Hematopoietic multipotent progenitor cell treated with erythropoietin and hydrocortisone succinate and interleukin-3 and kit ligand, for 6 days (in vitro differentiated cells): Measurements from ENCODE around the gene RBMS1.
A peak's percentile ranks its signal among the peaks of the same experiment; 100 is the strongest.

Experiments used
- DNase-seq: peaks from one replicate; pipeline ENCODE4 v3.0.0-alpha.2; 2015

The RBMS1 gene

DNA sequence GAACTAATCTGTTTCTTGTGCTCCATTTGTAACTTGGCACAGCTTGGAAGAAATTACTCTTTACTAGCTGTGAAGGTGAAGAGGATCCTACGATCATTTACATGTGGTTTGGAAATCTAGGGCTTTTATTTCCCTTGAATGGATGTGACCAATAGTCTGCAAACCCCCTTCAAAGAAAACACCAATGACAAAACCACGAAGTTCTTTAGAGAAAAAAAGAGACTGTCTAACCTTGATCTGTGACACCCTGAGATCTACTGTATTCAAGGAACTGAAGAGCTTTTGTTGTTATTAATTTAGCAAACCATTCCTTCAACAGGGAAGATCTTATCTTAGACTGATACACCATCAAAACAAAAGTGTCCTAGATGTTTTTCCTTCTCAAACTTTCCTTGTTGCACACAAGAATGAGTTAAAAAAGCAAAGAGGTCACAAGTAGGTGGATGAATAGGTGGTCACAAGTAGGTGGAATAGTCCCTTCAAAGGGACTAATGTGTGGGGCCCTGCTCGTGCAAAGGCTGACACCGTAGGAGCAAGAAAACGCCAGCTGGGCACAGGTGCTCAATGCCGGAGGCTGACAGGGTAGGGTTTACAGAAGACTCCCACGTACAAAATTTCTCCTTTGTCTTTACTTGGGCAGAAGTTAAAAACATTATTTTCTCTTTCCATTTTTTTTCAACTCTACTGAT, 197.9 kb downstream of the RBMS1 start:
- no peak for DNase-seq

DNA sequence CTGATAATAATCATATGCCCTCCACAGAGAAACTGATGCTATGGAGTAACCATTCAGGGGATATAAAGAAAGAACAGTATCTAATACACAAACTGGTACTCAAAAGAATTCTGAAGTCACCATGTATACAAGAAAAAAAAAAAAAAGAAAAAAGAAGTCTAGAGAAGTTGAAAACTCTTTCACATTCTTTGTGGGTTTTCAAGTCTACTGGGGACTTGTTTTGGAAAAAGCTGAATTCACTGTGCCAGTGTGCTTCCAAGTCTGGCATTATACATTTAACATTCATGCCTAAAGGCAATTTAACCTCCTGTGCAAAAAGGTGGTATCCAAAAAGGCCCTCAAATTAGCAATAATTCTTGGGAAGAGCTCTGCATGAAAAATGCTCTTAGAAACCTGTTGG, 198.7 kb downstream of the RBMS1 start:
- DNase-seq: no peak

GRCh38 chr2:160294339-160294803, 199.2 kb downstream of the RBMS1 start:
- DNase-seq: no peak

DNA sequence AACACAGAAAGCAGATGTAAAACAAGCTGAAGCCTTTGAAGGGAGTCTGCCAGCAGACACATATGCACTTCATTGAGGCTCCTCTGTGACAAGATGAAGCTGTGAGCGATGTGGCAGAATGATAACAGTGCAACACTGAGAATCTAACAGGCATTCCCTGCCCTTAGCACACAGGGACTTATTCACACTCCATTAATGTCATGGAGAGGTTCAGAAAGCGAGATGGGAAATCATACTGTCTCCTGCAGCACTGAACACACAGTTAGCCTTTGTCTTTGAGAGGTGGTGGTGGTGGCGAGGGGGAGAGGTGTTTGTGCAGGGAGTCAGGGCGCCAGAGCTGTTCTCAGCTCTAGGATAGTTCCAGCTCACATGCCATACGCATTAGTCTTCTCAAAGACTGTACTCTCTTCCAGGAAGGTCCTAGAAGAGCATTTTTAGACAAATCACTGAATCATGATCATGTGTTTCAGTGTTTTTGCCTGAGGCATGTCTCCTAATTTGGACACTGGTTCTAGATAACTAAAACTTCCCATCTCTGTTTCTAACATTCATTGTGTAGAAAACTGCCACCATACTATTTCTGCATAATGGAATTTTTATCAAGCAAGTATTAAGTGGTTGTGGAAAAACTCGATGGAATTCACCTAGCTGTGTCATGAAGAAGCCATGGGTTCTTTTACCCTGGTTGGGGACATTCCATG, 200.1 kb downstream of the RBMS1 start:
- no peak for DNase-seq

DNA sequence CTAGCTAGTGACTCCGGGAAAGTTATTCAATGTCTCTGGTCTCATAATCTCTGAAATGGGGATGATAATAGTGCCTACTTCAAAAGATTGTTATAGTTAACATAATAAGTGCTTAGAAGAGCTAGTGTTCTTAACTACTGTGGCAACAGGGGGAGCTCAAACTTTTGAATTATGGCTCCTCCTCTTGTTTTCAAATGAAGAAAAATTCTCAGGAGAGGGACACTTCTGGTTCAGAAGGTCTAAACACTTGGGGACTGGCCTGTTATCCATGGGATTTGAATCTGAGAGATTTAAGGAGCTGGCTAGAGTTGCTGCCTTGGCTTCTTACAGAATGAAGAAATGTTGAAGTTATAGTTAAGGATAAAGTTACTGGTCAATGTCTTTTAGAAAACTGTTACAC, 201.4 kb downstream of the RBMS1 start:
- DNase-seq: no peak

- no peak for DNase-seq
These were observed 202.2 kb downstream of the RBMS1 start for GRCh38 chr2:160291382-160291781.

- DNase-seq: no peak
These were observed 203.0 kb downstream of the RBMS1 start for GRCh38 chr2:160290598-160290997.

DNA sequence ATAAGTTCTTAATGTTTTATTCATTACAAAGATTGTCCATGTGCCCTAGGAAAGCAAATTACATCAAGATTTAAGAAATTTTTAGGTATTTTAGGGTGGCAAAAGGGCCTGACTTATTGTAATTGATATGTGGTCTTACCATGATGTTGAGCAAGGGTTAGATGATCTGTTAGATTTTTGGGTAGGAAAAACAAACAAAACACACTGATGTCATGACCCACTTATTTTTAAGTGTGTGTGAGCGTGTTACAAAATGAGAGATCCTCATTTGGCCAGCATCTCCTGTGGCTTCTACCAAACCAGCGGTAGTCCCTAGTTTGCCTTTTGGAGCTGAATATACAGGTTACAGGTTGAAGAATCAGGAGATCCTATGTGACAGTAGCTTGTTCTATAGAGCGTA, 203.8 kb downstream of the RBMS1 start:
- DNase-seq: no peak

GRCh38 chr2:160289126-160289525, 204.5 kb downstream of the RBMS1 start:
- DNase-seq: no peak

DNA sequence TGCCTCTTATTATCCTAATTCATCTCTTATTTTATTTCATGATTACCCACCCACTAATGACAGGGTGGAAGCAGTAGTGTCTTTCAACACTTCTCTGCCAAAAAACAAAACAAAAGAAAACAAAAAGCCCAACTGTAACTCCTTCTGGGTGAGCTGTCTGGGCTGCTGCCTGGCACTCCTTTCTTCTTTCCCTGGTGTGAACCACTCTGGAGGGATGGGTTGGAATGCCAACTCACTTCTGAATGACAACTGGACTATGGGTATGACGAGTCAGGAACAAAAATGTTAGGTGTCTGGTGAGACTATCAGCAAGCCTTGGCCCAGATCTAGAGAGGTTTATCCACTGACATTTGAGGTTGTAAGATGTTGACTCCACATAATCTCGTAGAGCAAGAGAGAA, 205.3 kb downstream of the RBMS1 start:
- DNase-seq: no peak

GRCh38 chr2:160287476-160287875, 206.1 kb downstream of the RBMS1 start:
- DNase-seq: no peak

- no peak for DNase-seq
These were observed 207.1 kb downstream of the RBMS1 start for GRCh38 chr2:160286551-160286950.

GRCh38 chr2:160283675-160284074, 209.9 kb downstream of the RBMS1 start:
- DNase-seq: no peak

DNA sequence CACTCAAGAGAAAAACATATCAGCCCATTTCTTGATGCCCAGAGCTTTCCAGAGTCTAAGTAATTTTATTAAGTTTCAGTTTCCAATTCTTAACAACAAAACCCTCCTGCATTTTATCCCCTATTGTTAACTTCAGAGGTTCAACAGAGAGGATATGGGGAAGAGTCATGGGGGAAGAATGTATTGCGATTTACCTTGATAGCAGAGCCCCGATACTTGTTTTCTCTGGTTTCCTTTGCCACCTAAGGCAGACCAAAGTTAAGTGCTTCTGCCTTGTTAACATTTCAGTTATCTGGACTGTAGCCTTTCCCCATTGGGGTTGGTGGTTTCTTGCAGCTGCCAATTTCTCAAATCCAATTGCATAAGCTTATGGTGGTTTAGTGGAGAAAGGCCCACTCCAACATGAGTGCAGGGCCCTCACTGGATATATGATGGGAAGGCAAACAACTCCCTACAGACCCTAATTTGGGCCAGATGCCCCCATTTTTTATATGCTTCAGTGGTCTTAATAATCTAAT, 211.5 kb downstream of the RBMS1 start:
- DNase-seq: peak; percentile 68

DNA sequence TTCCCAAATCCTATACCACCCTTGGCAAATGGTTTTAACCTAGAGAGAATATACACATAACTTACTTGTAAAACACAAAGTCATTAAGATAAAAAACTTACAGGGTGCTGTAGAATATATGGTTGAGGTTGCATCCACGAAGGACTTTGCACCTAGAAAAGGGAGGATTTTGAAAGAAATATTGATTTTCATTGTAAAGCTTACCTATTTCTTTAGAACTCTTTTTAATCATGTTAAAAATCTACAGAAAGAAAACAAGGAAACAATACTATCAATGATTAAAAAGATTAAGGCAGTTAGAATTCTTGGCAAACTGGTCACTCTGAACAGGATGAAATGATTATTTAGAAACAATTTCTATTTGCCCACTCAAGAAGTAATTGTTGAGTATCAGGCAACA, 212.4 kb downstream of the RBMS1 start:
- no peak for DNase-seq

GRCh38 chr2:160279813-160280465, 213.7 kb downstream of the RBMS1 start:
- no peak for DNase-seq

GRCh38 chr2:160278879-160279177, 214.8 kb downstream of the RBMS1 start:
- no peak for DNase-seq

DNA sequence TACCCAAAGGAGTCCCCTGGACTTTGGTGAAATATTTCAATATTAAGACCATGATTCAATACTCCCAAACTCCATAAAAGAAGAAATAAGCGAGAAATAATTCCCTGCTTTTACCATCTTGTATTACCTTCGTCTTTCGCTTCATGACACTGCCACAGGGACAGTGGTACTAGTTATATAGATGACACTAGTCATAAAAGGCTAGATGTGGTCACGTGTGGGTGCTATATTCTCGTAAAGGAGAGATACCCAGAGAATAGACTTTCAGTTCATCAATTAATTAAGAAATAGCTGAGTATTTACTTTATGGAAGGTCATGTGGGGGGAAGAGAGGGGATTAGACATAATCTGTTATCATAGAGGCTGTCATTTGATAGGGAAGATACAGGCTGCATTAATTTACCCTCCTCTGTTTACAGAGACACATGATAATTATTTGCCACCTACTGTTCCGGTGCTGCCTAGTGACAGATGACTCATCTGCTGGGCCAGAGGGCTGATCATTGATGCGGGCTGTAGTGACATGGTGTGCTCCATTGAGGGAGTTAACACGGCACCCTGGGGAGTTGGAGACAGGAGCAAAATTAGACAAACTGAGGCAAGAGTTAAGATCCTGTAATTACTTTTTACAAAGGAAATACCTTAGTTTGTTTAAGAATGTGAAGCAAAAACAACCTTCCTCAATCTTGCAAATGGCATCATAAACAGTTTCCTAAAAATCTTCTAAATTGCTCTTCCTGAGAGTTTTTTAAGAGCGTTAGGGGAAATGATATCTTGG, 215.3 kb downstream of the RBMS1 start:
- no peak for DNase-seq

GRCh38 chr2:160277151-160277550, 216.5 kb downstream of the RBMS1 start:
- no peak for DNase-seq

GRCh38 chr2:160275656-160276055, 218.0 kb downstream of the RBMS1 start:
- no peak for DNase-seq

DNA sequence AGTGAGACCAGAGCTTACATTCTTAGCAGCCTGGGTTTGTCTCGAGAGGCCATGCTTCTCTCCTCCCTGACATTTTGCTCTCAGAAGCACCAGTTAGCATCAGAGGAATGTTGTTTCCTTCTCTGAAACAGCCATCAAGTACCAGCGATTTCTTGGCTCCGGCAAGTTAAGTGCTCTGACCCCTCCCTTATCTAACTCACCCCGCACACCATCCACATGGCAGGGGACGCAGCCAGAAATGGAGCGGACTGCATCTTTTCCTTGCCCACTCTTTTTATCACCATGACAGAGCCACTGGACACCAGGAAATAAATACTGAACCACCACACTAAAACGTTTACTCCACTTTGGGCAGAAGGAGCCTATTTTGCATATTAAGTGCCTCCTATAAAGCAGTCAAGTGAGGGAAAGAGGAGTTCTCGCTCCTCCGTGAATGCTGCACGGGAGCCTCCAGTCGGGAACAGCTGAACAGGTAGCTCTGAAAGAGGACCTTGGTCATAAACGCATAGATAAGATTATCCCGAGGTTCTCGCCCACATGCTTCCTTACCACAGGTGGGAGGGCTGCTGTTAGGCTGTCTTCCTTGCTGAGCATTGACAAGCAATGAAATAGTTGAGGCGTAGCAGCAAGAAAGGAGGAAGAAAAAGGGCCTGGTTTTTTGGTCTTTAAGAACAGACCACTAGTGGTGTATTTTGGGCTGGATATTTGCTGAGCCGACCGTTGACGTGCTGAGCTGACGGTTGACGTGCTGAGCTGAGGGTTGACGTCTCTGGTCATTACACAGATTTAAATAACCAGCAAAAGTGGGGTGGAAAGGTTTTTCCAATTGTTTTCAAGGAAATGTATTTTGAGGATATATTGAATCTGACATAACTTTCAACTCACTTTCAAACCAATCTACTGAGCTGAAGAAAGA, 222.2 kb downstream of the RBMS1 start:
- DNase-seq: no peak

DNA sequence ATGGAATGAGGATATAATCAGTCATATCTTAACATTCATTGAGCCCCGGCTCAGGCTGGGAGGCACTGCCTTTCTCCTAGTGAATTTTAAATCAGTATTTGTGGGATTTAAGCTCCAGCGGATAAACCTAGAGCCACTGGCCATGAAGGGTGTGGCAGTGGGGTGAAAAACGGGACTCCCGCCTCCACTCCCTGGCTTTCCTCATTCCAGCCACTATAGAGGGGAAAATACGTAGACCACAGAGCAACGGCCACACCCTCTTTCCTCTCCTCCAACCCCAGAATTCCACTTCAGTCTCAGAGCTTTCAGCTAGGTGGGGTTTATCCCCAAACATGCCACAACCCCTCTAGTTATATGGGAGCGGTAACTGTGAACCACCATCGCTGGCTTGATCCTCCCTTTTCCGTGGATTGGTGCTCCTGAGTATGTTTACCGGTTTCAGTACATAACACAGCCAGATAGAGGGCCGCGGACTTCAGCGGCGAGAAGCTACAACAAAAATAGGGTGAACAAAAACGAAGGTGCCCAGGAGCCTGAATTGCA, 223.0 kb downstream of the RBMS1 start:
- no peak for DNase-seq
